Neutrophil (primary cell): ENCODE measurements around the gene CHMP3.
"Not testable (repeated sequence)": the region's sequence is repeated elsewhere in the genome, so short reads cannot be mapped to it uniquely, and the experiment has no call there.

Source experiments
- H3K27ac ChIP-seq: fragments of 200-600 bp; sonication (generic); 2 replicates; pipeline ENCODE4 v1.5.1; 2016; ENCODE audit warnings: mild to moderate bottlenecking, moderate library complexity
- H3K27me3 ChIP-seq: fragments of 200-600 bp; sonication (generic); 2 replicates; pipeline ENCODE4 v1.6.0; 2016; ENCODE audit warnings: mild to moderate bottlenecking
- H3K36me3 ChIP-seq: fragments of 200-600 bp; sonication (generic); 2 replicates; pipeline ENCODE4 v1.5.1; 2017
- H3K4me1 ChIP-seq, 2 experiments: fragments of 200-600 bp in 1 of 2; sonication (generic) in 1 of 2; 1 replicate in 1 of 2; 2 replicates in 1 of 2; pipeline versions ENCODE4 v1.5.1 to v1.6.1; 2013 to 2016; ENCODE audit warnings: low read depth in 1 of 2, low read length in 1 of 2, mild to moderate bottlenecking in 1 of 2, moderate library complexity in 1 of 2; ENCODE audit not compliant: control insufficient read depth in 1 of 2, insufficient read depth in 1 of 2
- H3K4me3 ChIP-seq, 2 experiments: fragments of 200-600 bp in 1 of 2; sonication (generic) in 1 of 2; 1 replicate in 1 of 2; 2 replicates in 1 of 2; pipeline ENCODE4 v1.5.1; 2013 to 2016; ENCODE audit warnings: low read depth in 1 of 2, low read length in 1 of 2, mild to moderate bottlenecking in 1 of 2, moderate library complexity in 1 of 2
- H3K9me3 ChIP-seq: fragments of 200-600 bp; sonication (generic); 2 replicates; pipeline ENCODE4 v1.5.1; 2016
- CTCF ChIP-seq: fragments of 200-600 bp; sonication (generic); IDR thresholded peaks from 2 replicates; pipeline ENCODE4 v1.5.1; 2016; ENCODE audit warnings: antibody characterized with exemption

CHMP3 gene

GRCh38 chr2:86562485-86562921 is 740 bp downstream of the CHMP3 start:
- H3K4me3 ChIP-seq = peak overlapping the region; percentile 73 to 94
- peak; percentile 10 for TF ChIP-seq CTCF
- H3K9me3 ChIP-seq = no peaks in the 10 kb centered on the region
- peaks cover 29 to 44% of the 10 kb centered on the region in 2 experiments for H3K4me1 ChIP-seq
- H3K36me3 ChIP-seq = peaks cover 9% of the 10 kb centered on the region
- peak overlapping the region; percentile 99 for H3K27ac ChIP-seq
- H3K27me3 ChIP-seq = no peaks in the 10 kb centered on the region

- Histone ChIP-seq H3K36me3 (peaks cover 23% of the 10 kb centered on the region), H3K27ac (peak overlapping the region; percentile 46), H3K9me3 (no peaks in the 10 kb centered on the region), H3K27me3 (no peaks in the 10 kb centered on the region), H3K4me1 (peaks cover 23 to 53% of the 10 kb centered on the region in 2 experiments), H3K4me3 (no peak overlapping the region)
- no peak for TF ChIP-seq CTCF
Observed at GRCh38 chr2:86557836-86558235, 5.4 kb downstream of the CHMP3 start.

GRCh38 chr2:86556508-86556907 is 6.7 kb downstream of the CHMP3 start:
- Histone ChIP-seq H3K9me3 (no peaks in the 10 kb centered on the region), H3K27ac (peak overlapping the region; percentile 18), H3K36me3 (peaks cover 23% of the 10 kb centered on the region), H3K4me1 (peaks cover 16 to 57% of the 10 kb centered on the region in 2 experiments), H3K27me3 (no peaks in the 10 kb centered on the region), H3K4me3 (no peak overlapping the region)
- TF ChIP-seq CTCF = no peak

- Histone ChIP-seq H3K27me3 (no peaks in the 10 kb centered on the region), H3K4me3 (no peak overlapping the region), H3K36me3 (peaks cover 32% of the 10 kb centered on the region), H3K27ac (peak overlapping the region; percentile 63), H3K9me3 (no peaks in the 10 kb centered on the region), H3K4me1 (peaks cover 5 to 39% of the 10 kb centered on the region in 2 experiments)
- no peak for TF ChIP-seq CTCF
Observed at GRCh38 chr2:86552889-86553288, 10.4 kb downstream of the CHMP3 start.

- not testable (repeated sequence) for H3K27ac ChIP-seq, H3K9me3 ChIP-seq, H3K4me3 ChIP-seq, H3K27me3 ChIP-seq
- Histone ChIP-seq H3K36me3 (peaks cover 24% of the 10 kb centered on the region), H3K4me1 (peaks cover 5 to 20% of the 10 kb centered on the region in 2 experiments)
Observed at GRCh38 chr2:86549963-86550725, 13.1 kb downstream of the CHMP3 start.

GRCh38 chr2:86549440-86549839 is 13.8 kb downstream of the CHMP3 start:
- Histone ChIP-seq H3K4me1 (peaks cover 5 to 20% of the 10 kb centered on the region in 2 experiments), H3K36me3 (peaks cover 24% of the 10 kb centered on the region)
- not testable (repeated sequence) for H3K4me3 ChIP-seq, H3K27ac ChIP-seq, H3K27me3 ChIP-seq, H3K9me3 ChIP-seq

- Histone ChIP-seq H3K4me1 (peaks cover 5 to 20% of the 10 kb centered on the region in 2 experiments), H3K36me3 (peaks cover 24% of the 10 kb centered on the region)
- H3K27ac ChIP-seq, H3K9me3 ChIP-seq, H3K27me3 ChIP-seq, H3K4me3 ChIP-seq: not testable (repeated sequence)
Observed at GRCh38 chr2:86548913-86549396, 14.3 kb downstream of the CHMP3 start.

DNA sequence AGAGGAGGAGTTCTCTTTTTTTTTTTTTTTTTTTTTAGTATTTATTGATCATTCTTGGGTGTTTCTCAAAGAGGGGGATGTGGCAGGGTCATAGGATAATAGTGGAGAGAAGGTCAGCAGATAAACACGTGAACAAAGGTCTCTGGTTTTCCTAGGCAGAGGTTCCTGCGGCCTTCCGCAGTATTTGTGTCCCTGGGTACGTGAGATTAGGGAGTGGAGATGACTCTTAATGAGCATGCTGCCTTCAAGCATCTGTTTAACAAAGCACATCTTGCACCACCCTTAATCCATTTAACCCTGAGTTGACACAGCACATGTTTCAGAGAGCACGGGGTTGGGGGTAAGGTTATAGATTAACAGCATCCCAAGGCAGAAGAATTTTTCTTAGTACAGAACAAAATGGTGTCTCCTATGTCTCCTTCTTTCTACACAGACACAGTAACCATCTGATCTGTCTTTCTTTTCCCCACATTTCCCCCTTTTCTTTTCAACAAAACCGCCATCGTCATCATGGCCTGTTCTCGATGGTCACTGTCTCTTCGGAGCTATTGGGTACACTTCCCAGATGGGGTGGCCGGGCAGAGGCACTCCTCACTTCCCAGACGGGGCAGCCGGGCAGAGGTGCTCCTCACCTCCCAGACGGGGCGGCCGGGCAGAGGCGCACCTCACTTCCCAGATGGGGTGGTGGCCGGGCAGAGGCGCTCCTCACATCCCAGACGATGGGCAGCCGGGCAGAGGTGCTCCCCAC is 14.9 kb downstream of the CHMP3 start:
- Histone ChIP-seq H3K36me3 (peaks cover 18% of the 10 kb centered on the region), H3K4me1 (peaks cover 11 to 27% of the 10 kb centered on the region in 2 experiments)
- not testable (repeated sequence) for H3K27ac ChIP-seq, H3K4me3 ChIP-seq, H3K27me3 ChIP-seq, H3K9me3 ChIP-seq

DNA sequence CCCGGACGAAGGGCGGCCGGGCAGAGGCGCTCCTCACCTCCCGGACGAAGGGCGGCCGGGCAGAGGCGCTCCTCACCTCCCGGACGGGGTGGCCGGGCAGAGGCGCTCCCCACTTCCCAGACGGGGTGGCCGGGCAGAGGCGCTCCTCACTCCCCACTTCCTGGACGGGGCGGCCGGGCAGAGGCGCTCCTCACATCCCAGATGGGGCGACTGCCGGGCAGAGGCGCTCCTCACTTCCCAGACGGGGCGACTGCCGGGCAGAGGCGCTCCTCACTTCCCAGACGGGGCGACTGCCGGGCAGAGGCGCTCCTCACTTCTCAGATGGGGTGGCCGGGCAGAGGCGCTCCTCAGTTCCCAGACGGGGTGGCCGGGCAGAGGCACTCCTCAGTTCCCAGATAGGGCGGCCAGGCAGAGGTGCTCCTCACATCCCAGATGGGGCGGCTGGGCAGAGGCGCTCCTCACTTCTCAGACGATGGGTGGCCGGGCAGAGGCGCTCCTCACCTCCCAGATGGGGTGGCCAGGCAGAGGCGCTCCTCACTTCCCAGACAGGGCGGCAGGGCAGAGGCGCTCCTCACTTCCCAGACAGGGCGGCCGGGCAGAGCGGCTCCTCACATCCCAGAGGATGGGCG is 17.8 kb downstream of the CHMP3 start:
- H3K4me1 ChIP-seq = peaks cover 34 to 35% of the 10 kb centered on the region in 2 experiments
- H3K27me3 ChIP-seq, H3K9me3 ChIP-seq, H3K27ac ChIP-seq, H3K4me3 ChIP-seq: not testable (repeated sequence)
- H3K36me3 ChIP-seq = peaks cover 17% of the 10 kb centered on the region
